ENCODE measurements around the gene LRRC17. TPM values are rescaled to one million over a fixed set of nuclear protein-coding genes. Genes with fewer than 3 reads are reported as not detected.

LRRC17 gene
- total and polyA plus RNA-seq, 2 of the 4 experiments (the other 2 are of a cell fraction): 250 to 280 TPM

DNA sequence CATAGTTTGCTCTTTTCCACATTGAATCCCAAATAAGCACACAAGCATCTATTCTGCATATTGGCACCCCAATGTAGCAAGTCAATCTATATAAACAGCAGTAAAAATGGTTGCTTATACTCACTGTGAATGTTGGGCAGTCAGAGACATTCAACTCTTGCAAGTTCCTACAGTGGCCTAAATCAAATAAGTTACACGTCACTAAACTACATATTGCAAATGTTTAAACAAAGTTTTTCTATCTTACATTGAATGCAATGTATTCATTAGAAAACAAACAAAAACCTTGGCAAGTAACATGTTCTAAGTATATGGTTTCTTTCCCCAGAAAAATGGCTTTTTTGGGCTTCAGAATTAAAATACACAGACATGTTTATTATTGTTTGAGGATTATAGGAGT is 19.0 kb downstream of the LRRC17 start:
- dilution Hi-C loops (cut with HindIII; ENCODE audit: low sequenced_read_pairs, unreplicated experiment) (no loop called here), intact Hi-C loops (cut with micrococcal nuclease) (no loop called here), in situ Hi-C loops (cut with MboI; ENCODE audit: low sequenced_read_pairs) (no loop called here)
- Histone ChIP-seq H4K20me1 (ENCODE audit: insufficient read depth, low read length) (no peaks in the 10 kb centered on the region), H3K4me1 (ENCODE audit: control insufficient read depth, insufficient read depth, low read length) (peaks cover 27% of the 10 kb centered on the region), H3K9ac (ENCODE audit: low read depth, low read length) (no peak overlapping the region), H3K14ac (replicated peaks; ENCODE audit: low read depth, low read length) (no peak overlapping the region), H2AFZ (replicated peaks; ENCODE audit: low read length, poor library complexity) (no peak overlapping the region), H3K27me3 (ENCODE audit: control insufficient read depth, insufficient read depth, low read length) (no peaks in the 10 kb centered on the region), H3K27ac (ENCODE audit: insufficient read depth, low read length) (peak overlapping the region; percentile 79; the same call in 1 of the 2 replicates), H2BK120ac (ENCODE audit: low read depth, low read length) (0 out of 2 replicates have a peak overlapping the region, but pooled peaks have one; percentile 3), H3K4ac (ENCODE audit: low read depth, low read length) (no peak overlapping the region), H3K9me3 (ENCODE audit: control insufficient read depth, insufficient read depth, low read length) (no peaks in the 10 kb centered on the region), H4K91ac (ENCODE audit: insufficient read depth, low read depth, low read length) (no peak overlapping the region), H3K4me3 (ENCODE audit: insufficient read depth, low read depth, low read length) (no peak overlapping the region), H2AK5ac (ENCODE audit: low read depth, low read length) (no peak overlapping the region), H2BK15ac (ENCODE audit: low read depth, low read length) (no peak overlapping the region), H2BK20ac (ENCODE audit: low read depth, low read length) (no peak overlapping the region), H3K23ac (ENCODE audit: low read depth, low read length) (no peak overlapping the region), H3K9me1 (ENCODE audit: insufficient read depth, low read length) (peaks cover 26% of the 10 kb centered on the region), H3K18ac (ENCODE audit: low read depth, low read length) (no peak overlapping the region), H2BK5ac (ENCODE audit: low read depth, low read length, poor library complexity, severe bottlenecking) (peak overlapping the region; percentile 9), H4K8ac (ENCODE audit: low read depth in 2 of 2, low read length in 2 of 2) (no peak overlapping the region), H2AK9ac (replicated peaks; ENCODE audit: low read depth, low read length, poor library complexity) (no peak overlapping the region), H3K56ac (ENCODE audit: extremely low read depth, insufficient read depth, low read length) (no peak overlapping the region), H3K4me2 (ENCODE audit: low read depth, low read length) (peak overlapping the region; percentile 43; the same call in 1 of the 2 replicates), H3K79me1 (ENCODE audit: low read depth in 1 of 2, low read length in 2 of 2) (peaks cover 22 to 68% of the 10 kb centered on the region in 2 experiments), H3K36me3 (ENCODE audit: control insufficient read depth, insufficient read depth, low read length) (peaks cover 9% of the 10 kb centered on the region), H4K5ac (ENCODE audit: low read depth, low read length) (peak overlapping the region; percentile 25; the same call in 1 of the 2 replicates)
- BruUV-seq (replicated peaks): no TSS peak
- DNase-seq (peak; percentile 53), ATAC-seq (ENCODE audit: low read depth) (peak; percentile 42)
- ChIA-PET CTCF (interaction anchor here (0.6 kb wide), 1 partner anchor 66 kb away, joined by 3 read pairs; no protein-coding TSS in a partner anchor), POLR2A (ENCODE audit: unreplicated experiment) (no interaction called here)
- no peak for TF ChIP-seq USF2 (IDR thresholded peaks at IDR 0.05; ENCODE audit: low read depth, low read length)
- no peak for TF ChIP-seq NFE2L2 (IDR thresholded peaks at IDR 0.05; ENCODE audit: low read depth, low read length)
- TF ChIP-seq SMC3 (IDR thresholded peaks at IDR 0.05; ENCODE audit: low read depth, low read length): no peak
- TF ChIP-seq RFX5 (IDR thresholded peaks at IDR 0.05; ENCODE audit: low read depth, low read length): no peak
- no peak for TF ChIP-seq RAD21 (IDR thresholded peaks at IDR 0.05; ENCODE audit: low read length)
- TF ChIP-seq CHD1 (IDR thresholded peaks at IDR 0.05; ENCODE audit: low read depth, low read length): no peak
- no peak for TF ChIP-seq MXI1 (IDR thresholded peaks at IDR 0.05; ENCODE audit: borderline replicate concordance, low read depth, low read length)
- TF ChIP-seq MAFK (IDR thresholded peaks at IDR 0.05; ENCODE audit: low read depth, low read length): no peak
- no peak for TF ChIP-seq BHLHE40 (IDR thresholded peaks at IDR 0.05; ENCODE audit: low read depth, low read length)
- TF ChIP-seq CEBPB (IDR thresholded peaks at IDR 0.05; ENCODE audit: low read depth, low read length): no peak
- TF ChIP-seq POLR2A (IDR thresholded peaks at IDR 0.05; ENCODE audit: low read depth, low read length): no peak
- WGBS, 2 experiments (ENCODE audit: extremely low coverage in 2 of 2, insufficient read length in 1 of 2): no CpG with 5 or more reads among the region's 1 CpG

Data from IMR-90 (cell line).